GM19395 (cell line): ENCODE measurements around the gene CAPN14.

ENCODE experiments used
- ATAC-seq: cut with Tn5 transposase; IDR thresholded peaks from one replicate; pipeline ENCODE4 v1.9.1; 2021; ENCODE audit warnings: mild to moderate bottlenecking, moderate library complexity; ENCODE audit not compliant: unreplicated experiment

CAPN14 gene

DNA sequence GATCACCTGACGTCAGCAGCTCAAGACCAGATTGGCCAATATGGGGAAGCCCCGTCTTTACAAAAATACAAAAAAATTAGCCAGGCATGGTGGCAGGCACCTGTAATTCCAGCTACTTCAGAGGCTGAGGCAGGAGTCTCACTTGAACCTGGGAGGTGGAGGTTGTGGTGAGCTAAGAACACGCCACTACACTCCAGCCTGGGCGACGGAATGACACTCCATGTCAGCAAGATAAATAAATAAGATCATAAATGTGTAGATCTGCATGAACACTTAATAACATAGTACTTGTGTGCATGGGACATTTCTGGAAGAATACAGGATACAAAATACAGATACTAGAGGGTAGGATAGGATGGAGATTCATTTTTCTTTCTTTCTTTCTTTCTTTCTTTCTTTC lies 25.7 kb upstream of the CAPN14 start:
- ATAC-seq: no peak

DNA sequence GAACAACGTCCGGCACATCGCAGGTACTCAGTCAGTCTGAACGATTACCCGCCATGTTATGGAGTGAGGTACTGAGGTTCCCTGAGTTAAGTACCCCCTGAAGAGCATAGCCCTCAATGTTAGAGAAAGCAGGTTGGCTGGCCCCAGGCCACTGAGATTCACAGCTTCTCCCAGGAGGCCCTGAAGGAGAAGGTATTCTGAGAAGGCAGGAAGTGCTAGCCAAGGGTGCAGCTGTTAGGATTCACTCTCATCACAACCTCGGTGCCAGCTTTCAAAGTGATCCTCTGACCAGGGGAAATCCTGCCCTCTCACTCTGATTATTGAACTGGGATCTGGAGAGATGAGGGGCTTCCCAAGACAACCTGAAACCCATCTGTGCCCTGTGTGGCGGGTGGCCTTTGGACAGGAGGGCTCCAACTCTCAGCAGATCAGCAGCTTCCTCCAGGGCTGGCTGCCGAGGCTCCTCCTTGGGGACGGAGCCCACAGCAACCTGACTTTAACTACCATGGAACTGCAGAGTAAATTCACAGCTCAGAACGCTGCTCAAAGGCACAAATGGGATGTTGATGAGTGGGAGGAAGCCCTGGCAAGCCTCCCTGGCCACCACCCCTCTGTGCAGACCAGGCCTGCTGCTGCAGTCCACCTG lies 24.4 kb upstream of the CAPN14 start:
- no peak for ATAC-seq

DNA sequence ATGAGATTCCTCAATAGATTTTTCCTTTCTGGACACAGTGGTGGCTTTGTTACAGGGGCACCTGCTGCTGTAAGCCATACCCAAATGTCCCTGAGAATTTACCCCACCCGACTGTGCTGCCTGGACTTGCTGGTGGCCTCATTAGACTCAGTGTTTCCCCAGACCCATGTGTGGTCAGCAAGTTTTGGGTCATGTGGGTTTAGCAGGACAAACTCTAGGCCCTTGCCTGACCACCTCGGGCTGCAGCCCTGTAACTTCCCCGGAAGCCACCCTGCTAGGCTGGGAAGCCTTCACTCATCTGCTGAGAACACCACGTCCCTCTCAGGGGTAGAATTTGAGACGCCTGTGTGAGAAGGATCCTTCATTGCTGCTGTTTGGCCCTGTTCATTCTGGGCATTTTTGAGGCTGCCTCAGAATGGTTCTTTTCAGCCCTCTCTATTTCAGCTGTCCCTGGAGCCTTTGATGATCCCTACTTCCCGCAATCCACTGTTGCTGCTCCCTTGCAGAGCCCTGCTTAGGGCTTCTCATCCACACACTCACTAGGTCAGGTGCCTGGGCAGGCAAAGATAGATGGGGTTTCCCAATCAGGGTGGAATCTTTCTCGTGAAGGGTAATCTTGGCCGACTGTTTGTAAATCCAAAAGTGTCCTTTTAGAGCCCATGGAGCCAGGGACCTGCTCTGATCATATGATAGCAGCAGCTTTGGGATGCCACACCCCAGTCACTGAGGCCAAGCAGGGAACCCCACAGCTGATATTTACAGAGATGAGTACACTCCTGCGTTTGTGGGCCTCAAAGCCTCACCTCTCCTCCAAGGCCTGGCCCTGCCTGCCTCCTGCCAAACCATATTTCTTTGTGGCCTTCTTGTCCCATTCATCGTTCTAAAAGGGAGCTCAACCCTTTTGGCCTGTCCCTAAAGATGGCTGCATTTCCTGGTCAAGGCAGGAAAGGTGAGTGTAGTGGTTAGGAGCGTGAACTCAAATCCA lies 23.4 kb upstream of the CAPN14 start:
- ATAC-seq: no peak

DNA sequence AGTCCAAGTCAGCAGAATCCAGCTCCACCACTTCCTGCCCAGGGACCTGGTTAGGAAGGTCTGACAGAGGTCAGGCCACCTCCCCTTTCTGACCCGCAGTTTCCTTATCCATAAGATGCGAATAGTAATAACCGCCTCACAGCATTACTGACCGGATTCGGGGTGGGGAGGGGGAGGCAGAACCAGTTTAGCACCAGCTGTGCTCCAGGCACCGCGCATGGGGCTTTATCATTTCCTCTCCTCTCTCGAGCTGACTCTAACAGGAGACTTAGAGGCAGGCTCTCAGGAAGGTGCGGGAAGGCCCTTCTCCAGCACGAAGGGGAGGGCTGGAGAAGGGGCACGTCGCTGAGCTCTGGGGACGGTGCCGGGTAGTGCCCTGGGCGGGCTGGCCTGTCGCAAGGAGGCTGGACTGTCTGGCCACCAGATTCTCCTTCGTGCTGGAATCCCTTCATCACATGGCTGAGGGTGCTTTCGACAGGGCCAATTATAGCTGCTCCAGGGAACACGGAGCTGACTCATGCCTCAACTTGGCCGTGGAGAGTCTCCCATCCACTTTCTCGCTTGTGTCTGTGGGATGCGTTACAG lies 22.4 kb upstream of the CAPN14 start:
- no peak for ATAC-seq

DNA sequence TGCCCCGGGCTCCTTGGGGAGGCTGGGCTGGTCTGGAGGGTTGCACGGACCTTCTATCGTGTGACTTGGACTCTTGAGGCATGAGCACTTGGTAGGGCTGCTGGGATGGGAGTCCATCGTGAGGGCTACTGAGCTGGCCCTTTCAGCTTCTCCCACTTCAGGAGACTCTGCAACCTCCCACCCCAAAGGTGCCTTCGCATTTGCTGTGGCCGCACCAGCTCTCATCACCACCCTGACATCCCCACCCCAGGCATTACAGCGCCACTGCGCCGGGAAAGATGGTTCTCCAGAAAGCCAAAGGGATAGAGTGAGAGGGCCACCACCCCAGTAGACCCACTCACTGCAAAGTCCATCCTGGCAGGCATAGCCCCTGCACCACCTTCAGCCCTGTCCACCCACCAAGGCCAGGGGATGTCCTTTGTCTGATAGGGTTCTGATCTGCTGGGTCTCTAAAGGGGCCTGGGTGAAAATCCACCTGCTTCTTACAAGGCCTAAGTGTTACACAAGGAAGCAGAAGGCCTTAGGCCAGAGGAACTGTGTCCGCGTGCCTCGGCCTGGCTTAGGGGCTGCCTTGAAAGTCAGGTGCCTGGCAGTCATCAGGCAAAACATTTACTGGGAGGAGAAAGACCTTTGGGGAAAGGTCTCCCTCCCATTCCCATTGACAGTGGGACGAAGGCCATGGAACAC lies 21.7 kb upstream of the CAPN14 start:
- ATAC-seq: no peak

DNA sequence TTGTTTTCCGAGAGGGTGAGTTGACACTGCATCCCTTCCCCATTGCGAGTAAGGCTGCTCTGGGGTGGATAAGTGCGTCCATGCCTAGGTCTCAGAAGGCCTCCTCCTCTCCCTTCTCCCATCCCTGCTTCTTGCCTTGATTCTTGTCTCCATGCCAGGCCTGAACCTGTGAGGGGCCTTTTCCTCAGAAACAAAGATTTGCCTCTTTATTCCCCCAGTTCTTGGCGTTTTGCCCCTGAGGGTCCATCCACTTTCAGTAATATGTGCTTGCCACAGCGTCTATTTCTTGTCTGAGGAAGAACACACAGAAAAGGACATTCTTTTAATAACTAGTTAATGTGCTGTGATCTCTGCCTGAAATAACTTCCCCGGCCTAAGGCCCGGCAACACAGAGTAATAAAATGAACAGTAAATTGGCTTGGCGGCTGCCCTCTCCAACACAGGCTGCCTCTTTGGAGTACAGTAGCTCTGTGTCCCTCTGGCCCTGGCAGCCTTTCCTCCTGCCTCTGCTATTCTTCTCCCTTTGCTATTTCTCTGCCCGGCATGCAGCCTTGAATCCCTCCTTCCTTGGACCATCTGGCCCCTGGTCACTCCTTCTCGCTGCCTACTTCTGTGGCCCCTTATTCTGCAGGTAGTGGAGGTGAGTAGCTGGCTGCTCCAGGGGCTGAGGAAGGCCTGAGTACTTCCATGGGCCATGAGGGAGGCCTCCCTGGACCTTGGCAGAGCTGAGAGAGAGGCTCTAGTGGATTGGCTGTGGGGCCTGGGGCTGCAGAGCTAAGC lies 21.0 kb upstream of the CAPN14 start:
- no peak for ATAC-seq

DNA sequence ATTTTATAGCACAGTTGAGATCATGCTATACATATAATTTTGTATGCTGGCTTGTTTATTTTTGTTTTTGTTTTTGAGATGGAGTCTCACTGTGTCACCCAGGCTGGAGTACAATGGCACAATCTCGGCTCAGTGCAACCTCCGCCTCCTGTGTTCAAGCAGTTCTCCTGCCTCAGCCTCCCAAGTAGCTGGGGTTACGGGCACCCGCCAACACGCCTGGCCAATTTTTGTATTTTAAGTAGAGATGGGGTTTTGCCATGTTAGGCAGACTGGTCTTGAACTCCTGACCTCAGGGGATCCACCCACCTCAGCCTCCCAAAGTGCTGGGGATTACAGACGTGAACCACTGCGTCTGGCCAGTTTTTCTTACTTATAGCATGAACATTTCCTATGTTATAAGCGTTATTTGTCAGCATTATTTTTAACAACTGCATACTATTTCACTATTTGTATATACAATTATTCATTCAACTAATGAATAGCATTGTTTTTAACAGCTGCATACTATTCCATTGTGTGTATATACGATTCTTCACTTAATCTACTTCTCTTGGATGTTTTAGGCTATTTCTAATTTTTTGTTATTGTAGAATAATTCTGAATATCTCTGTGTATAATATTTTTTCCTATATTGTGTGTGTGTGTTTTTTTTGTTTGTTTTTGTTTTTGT lies 20.2 kb upstream of the CAPN14 start:
- ATAC-seq: no peak

DNA sequence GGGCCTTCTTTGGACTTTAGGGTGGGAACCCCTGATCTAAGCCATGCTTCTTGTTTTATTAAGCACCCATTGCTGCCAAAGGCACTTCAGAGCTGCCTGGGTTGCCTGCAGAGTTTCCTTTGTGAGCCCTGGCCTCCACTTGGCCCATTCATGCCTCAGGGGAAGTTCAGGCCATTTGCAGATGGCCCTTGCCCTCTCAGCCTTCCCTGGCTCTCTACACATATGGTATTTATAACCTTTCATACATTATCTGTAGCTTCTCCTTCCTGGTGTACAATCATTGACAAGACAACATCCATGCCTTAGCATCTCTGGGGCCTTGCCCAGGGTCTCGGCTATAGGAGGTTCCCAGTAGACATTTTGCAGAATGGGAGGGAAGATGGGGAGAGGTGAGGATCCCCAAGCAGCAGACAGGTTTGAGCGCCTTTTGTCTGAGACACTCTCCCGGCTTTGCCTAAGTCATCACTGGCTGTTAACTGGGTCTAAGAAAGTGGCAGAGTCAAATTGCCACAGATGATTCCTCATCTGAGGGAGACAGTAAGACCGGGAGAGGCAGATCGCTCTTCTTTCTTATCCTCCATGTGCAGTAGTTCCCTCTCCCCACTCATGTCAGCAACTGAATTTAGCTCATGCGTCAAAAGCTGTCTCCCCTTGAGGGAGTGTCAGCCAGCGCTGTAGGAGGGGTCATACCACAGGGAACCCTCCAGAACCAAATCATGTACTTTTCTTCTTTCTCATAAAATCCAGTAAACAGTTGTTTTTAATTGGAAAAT lies 19.3 kb upstream of the CAPN14 start:
- ATAC-seq: no peak

DNA sequence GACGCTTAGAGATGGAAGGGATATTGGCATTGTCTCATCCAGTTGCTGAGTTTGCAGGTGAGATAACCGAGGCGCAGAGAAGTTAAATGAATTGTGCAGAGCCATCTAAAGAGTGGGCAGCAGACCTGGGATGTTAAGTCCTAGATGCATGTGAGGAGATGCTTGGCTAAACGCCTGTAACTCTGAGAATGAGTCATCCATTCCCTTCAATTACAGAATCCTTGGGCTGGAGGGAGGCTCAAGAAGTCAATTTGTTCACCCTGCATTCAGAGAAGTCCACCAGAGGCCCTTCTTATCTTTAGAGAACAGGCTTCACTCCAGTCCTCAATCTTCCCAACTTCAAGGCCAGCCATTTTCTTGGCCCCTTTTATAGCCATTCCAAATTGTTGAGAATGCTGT lies 18.2 kb upstream of the CAPN14 start:
- no peak for ATAC-seq

DNA sequence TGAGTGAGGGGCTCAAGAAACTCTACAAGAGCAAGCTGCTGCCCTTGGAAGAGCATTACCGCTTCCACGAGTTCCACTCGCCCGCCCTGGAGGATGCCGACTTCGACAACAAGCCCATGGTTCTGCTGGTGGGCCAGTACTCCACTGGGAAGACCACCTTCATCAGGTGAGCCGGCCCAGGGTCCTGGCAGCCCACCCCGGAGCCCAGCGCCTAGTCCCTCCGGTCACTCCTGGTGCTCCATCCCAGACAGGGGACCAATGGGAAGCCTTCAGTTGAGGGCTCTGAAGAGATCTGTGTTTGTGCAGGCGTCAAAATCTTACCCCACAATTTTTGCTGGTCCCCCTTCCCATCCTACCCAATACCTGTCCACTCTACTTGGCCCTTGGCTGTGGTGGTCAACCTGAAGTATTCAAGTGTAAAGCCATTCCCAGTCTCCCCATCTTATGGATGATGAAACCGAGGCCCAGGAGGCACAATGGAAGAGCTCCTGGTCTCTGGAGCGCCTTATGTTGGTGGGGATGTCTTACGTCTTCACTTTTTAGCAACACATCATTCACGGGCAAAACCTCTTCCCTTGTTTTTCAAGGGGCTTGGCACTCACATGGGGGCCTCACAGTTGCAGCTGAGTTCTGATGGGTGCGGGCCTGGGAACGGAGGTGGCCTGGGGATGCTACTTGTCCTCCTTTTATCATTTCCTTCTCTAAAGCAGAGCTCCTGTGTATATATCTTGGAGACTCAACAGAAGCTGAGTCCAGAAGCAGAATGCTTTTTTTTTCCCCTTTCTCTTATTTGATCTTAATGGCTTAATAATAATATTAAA lies 17.6 kb upstream of the CAPN14 start:
- ATAC-seq: no peak

DNA sequence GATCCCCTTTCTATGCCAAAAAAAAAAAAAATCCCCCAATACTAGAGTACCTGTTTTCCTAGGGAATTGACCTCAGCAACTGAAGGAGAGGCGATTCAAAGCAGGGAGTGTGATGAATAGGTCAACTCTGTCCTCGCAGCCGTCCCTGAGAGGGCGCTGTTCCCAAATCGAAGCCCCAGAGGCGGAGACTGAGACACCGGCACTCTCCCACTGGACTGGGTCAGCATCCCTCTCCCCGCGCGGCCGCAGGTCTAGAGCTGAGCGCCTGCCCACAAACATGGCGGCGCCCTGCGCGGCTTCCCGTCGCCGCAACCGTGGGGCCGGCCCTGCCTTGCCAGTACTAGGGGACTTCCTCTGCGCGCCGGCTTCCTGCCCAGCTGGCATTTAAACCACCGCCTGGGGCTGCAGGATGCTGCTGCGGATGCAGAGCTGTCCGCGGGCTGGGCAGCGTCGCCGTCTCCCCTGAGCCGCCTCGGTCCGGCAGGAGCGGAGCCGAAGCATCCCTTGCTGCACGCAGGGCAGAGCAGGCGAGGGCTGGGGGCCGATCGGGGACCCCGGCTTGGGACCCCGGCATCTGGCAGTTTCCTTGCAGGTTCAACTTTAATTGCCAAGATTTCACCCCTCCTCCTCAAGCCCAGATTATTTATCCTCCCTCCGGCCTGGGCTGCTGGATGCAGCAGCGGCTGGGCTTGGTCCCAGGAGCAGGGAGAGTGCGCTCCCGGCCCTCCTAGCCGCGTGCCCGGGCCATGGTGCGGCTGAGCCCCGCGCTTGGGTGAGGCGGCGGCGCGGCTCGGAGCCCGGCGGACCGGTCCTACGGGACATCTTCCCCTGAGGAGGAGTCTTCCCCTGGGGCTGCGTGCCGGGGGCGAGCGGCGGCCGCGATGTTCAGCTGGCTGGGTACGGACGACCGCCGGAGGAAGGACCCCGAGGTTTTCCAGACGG lies 16.7 kb upstream of the CAPN14 start, which contains the start of gene EHD3:
Gene EHD3 (plus strand): TSS at position 412 of the 942 bp plus-strand sequence. CDS start 470 bp downstream, at position 882.
- peak; percentile 96 for ATAC-seq

DNA sequence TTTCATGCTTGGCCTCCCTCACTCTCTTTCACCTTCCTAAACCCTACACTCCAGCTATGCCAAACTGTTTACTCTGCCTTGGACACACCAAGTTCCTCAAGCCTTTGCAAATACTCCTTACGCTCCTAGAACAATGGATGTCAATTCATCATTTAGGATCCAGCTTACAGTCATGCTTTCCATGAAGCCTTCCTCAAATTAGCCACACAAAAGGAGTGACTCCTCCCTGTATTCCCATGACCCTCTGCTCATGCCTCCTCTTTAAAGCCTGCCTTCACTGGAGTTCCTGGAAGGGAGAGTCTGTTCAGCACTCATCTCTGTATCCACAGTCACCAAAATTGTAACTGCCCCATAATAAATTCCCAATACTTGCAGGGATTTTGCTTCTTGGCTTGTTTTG lies 15.9 kb upstream of the CAPN14 start:
- no peak for ATAC-seq

DNA sequence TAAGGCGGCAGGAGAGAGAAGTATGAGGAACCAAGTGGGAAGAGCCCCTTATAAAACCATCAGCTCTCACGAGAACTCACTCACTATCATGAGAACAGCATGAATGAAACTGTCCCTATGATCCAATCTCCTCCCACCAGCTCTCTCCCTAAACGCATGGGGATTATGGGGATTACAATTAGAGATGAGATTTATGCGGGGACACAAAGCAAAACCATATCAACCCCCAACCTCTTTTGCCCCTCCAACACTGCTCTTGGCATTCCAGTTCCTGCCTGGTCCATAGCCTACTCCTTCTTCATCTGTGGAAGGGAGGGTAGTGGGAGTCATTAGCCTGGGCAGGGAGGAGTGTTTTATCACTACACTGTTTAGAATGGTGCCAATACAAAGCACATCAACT lies 15.3 kb upstream of the CAPN14 start:
- no peak for ATAC-seq

DNA sequence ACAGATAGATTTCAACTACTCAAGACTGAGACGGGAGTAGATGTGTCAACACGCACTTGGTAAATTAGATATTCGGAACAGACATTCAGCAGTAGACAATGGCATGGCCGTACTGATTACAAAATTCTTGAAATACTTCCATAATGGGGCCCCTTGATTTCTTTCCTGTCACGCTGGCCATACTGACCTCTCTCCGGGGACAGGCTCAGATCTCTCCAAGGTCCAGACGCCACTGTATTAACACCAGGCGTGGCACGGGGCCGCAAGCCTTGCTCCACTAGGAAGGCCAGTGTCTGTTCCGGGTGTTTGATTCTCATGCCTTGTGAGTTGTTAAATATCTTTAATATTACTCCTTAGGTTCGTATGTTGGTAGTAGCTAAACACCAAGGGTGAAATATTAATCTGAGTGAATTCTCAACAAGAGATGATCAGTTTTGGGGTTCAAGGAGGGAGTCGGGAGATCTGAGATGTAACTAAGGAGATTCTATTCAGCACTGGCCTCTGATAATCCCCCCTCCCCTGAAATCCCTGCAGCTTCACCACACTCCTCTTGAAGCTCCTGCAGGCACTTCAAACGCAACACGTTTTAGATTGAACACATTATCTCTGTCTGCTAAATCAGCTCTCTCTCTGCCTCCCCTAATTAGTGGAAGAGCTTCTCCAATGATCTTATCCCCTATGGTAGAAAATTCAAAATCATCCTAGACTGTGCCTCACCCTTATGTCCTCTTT lies 14.4 kb upstream of the CAPN14 start:
- no peak for ATAC-seq

DNA sequence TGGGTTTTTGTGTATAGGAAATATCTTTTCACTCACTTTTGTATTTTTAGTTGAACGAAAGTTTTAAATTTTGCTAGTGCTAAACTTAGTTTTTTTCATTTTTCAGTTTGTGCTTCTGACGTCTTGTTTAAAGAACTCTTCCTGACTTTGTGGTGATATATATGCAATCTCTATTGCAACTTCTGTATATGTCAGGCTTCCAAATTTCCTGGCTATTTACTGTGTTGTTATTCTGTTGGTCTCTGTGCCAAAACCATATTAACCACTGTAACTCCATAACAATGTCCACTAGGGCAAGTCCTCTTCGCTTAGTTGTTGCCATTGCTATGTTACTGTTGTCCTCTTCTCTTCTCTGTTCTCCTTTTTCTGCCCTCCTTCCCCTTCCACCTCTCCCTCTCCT lies 13.4 kb upstream of the CAPN14 start:
- ATAC-seq: no peak

DNA sequence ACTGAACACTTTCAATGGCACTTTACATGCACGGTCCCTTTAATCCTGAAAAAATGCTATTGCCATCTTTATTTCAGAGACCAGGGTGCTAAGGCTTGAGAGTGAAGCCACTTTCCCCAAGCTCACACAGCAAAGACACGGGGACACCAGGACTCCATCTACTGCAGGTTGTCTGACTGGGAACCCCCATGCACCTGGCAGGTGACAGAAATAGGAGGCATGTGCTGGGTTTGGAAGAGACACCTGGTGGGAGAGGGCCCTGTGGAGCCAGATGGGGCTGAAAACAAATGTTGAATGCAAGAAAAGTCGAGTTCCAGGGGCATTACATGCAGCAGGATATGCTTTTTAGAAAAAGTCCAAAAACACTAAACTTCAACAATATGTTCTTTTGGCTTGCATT lies 11.4 kb upstream of the CAPN14 start:
- ATAC-seq: no peak
